SK-N-SH treated with all-trans-retinoic acid at 6 μM for 48 hours (cell line): Measurements from ENCODE around the gene ZNF512.
A peak's percentile ranks its signal among the peaks of the same experiment; 100 is the strongest.

ENCODE experiments used
- ESRRG ChIP-seq: fragments of 250-450 bp; sonication (Bioruptor Pico); IDR thresholded peaks from 2 replicates; pipeline ENCODE4 v1.6.1; 2021; ENCODE audit warnings: mild to moderate bottlenecking
- GLIS3 ChIP-seq: fragments of 250-450 bp; sonication (Bioruptor Pico); IDR thresholded peaks from 2 replicates; pipeline ENCODE4 v1.5.0; 2020; ENCODE audit warnings: mild to moderate bottlenecking, moderate library complexity
- RARB ChIP-seq: fragments of 250-450 bp; sonication (Bioruptor Pico); IDR thresholded peaks from 2 replicates; pipeline ENCODE4 v1.8.0; 2021; ENCODE audit warnings: mild to moderate bottlenecking, moderate library complexity
- SNAI2 ChIP-seq: fragments of 250-450 bp; sonication (Bioruptor Pico); IDR thresholded peaks from 2 replicates; pipeline ENCODE4 v1.5.0; 2020; ENCODE audit warnings: mild to moderate bottlenecking, moderate library complexity
- ZFP3 ChIP-seq: fragments of 250-450 bp; sonication (Bioruptor Pico); IDR thresholded peaks from 2 replicates; pipeline ENCODE4 v1.5.0; 2020; ENCODE audit warnings: mild to moderate bottlenecking, moderate library complexity
- ZNF565 ChIP-seq: fragments of 450-650 bp; formaldehyde crosslinking; conservative IDR thresholded peaks from 2 replicates; pipeline ENCODE4 v1.5.0; 2020; ENCODE audit warnings: low read depth, mild to moderate bottlenecking, moderate library complexity
- ZNF70 ChIP-seq: fragments of 450-650 bp; formaldehyde crosslinking; IDR thresholded peaks from 2 replicates; pipeline ENCODE4 v1.5.0; 2020; ENCODE audit warnings: mild to moderate bottlenecking, moderate library complexity
- TF ChIP-seq, protein P1 (sequence below): fragments of 250-450 bp; sonication (Bioruptor Pico); IDR thresholded peaks from 2 replicates; pipeline ENCODE4 v1.8.0; 2021; ENCODE audit warnings: low read depth, mild to moderate bottlenecking, moderate library complexity, borderline replicate concordance
- TF ChIP-seq, protein P2 (sequence below): fragments of 250-450 bp; sonication (Bioruptor Pico); IDR thresholded peaks from 2 replicates; pipeline ENCODE4 v1.8.0; 2020; ENCODE audit warnings: mild to moderate bottlenecking, moderate library complexity, borderline replicate concordance
- TF ChIP-seq, protein P3 (sequence below): fragments of 250-450 bp; sonication (Bioruptor Pico); IDR thresholded peaks from 2 replicates; pipeline ENCODE4 v1.5.1; 2020; ENCODE audit warnings: low read depth, mild to moderate bottlenecking, moderate library complexity

DNA sequence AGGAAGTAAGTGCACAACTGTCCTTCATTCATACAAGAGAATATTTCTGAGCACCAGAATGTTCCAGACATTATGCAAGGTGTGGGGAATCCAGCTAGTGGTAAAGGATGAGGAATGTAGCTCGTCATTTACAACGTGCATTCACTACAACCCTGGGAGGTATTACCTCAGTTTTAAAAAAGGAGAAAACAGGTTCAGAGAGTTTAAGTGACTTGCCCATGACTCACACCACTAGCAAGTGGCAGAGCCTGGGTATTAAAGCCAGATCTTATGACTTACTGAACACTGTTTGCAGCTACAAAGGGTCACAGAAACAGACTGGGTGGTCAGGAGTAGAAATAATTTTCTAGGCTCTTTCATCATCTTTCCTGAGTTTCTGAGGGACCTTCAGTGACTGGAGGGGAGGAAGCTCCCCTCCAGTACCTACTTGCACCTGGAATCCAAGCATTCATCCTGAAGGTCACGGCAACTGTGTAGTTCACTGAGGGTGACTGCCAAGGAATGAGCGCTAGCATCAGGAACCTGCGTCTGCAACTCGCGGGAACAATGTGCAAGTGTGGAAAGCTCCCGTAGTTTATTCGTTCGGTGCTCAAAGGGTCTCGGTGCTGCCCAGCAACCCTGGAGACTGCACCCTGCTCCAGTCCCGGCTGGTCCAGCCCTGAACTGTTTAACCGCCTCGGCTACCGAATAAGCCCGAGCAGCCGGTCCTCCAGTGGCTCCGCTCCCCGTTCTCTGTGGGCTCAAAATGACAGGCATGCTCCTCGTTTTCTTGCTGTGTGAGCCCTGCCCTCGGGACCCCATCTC, 45.3 kb downstream of the ZNF512 start:
- TF ChIP-seq, protein P1, sequence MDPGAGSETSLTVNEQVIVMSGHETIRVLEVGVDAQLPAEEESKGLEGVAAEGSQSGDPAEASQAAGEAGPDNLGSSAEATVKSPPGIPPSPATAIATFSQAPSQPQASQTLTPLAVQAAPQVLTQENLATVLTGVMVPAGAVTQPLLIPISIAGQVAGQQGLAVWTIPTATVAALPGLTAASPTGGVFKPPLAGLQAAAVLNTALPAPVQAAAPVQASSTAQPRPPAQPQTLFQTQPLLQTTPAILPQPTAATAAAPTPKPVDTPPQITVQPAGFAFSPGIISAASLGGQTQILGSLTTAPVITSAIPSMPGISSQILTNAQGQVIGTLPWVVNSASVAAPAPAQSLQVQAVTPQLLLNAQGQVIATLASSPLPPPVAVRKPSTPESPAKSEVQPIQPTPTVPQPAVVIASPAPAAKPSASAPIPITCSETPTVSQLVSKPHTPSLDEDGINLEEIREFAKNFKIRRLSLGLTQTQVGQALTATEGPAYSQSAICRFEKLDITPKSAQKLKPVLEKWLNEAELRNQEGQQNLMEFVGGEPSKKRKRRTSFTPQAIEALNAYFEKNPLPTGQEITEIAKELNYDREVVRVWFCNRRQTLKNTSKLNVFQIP (CRISPR knock-in tag), result no peak
- TF ChIP-seq, protein P2, sequence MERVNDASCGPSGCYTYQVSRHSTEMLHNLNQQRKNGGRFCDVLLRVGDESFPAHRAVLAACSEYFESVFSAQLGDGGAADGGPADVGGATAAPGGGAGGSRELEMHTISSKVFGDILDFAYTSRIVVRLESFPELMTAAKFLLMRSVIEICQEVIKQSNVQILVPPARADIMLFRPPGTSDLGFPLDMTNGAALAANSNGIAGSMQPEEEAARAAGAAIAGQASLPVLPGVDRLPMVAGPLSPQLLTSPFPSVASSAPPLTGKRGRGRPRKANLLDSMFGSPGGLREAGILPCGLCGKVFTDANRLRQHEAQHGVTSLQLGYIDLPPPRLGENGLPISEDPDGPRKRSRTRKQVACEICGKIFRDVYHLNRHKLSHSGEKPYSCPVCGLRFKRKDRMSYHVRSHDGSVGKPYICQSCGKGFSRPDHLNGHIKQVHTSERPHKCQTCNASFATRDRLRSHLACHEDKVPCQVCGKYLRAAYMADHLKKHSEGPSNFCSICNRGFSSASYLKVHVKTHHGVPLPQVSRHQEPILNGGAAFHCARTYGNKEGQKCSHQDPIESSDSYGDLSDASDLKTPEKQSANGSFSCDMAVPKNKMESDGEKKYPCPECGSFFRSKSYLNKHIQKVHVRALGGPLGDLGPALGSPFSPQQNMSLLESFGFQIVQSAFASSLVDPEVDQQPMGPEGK, result no peak
- TF ChIP-seq ESRRG (CRISPR knock-in tag), result 0 out of 2 replicates have a peak, but pooled peaks have one; percentile 3
- TF ChIP-seq GLIS3 (CRISPR knock-in tag), result no peak
- TF ChIP-seq, protein P3, sequence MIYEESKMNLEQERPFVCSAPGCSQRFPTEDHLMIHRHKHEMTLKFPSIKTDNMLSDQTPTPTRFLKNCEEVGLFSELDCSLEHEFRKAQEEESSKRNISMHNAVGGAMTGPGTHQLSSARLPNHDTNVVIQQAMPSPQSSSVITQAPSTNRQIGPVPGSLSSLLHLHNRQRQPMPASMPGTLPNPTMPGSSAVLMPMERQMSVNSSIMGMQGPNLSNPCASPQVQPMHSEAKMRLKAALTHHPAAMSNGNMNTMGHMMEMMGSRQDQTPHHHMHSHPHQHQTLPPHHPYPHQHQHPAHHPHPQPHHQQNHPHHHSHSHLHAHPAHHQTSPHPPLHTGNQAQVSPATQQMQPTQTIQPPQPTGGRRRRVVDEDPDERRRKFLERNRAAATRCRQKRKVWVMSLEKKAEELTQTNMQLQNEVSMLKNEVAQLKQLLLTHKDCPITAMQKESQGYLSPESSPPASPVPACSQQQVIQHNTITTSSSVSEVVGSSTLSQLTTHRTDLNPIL (CRISPR knock-in tag), result peak; percentile 85
- TF ChIP-seq ZFP3, result no peak
- TF ChIP-seq ZNF565 (CRISPR knock-in tag), result 0 out of 2 replicates have a peak, but pooled peaks have one; percentile 37
- no peak for TF ChIP-seq RARB
- no peak for TF ChIP-seq SNAI2 (CRISPR knock-in tag)
- TF ChIP-seq ZNF70 (CRISPR knock-in tag), result no peak
